Activated naive CD4-positive, alpha-beta T cell treated with anti-CD3 and anti-CD28 coated beads for 36 hours (primary cell): ENCODE measurements around the gene GNG7. TPM values are rescaled to one million over a fixed set of nuclear protein-coding genes. Genes with fewer than 3 reads are reported as not detected.
"Not testable (repeated sequence)": the region's sequence is repeated elsewhere in the genome, so short reads cannot be mapped to it uniquely, and the experiment has no call there.

ENCODE experiments used
- CTCF ChIA-PET: fragments of 350-600 bp; sonication (Branson Sonifier 250); formaldehyde crosslinking; loops from one replicate; lab custom pipeline; 2021; ENCODE audit warnings: antibody characterized with exemption; lab: Charles Lee
- DNase-seq: peaks from one replicate; pipeline ENCODE4 v3.0.0-alpha.2; 2020
- H3K27ac Mint-ChIP-seq: one replicate; pipeline ENCODE4 v1.8.0; 2021; ENCODE audit warnings: mild to moderate bottlenecking, mixed read lengths
- H3K27me3 Mint-ChIP-seq: one replicate; pipeline ENCODE4 v1.8.0; 2021; ENCODE audit warnings: low read depth, mixed read lengths
- H3K36me3 Mint-ChIP-seq: one replicate; pipeline ENCODE4 v1.8.0; 2021; ENCODE audit warnings: low read depth, mixed read lengths
- H3K4me1 Mint-ChIP-seq: one replicate; pipeline ENCODE4 v1.8.0; 2021; ENCODE audit warnings: low read depth, mixed read lengths
- H3K4me3 Mint-ChIP-seq: one replicate; pipeline ENCODE4 v1.8.0; 2021; ENCODE audit warnings: mild to moderate bottlenecking, moderate library complexity, mixed read lengths
- H3K9me3 Mint-ChIP-seq: one replicate; pipeline ENCODE4 v1.8.0; 2021; ENCODE audit warnings: mixed read lengths
- intact Hi-C: fragments of 100-400 bp; cut with micrococcal nuclease; formaldehyde crosslinking; loops from one replicate; pipeline ENCODE4 v1.15.1; 2023
- total RNA-seq, 2 experiments: library from RNA; stranded (reverse); gene quantifications; one replicate each; pipeline ENCODE4 v1.2.3, GENCODE V29; 2021

Gene GNG7
- total RNA-seq, 2 experiments from 2014 or later, result 0.74 to 1.1 TPM

DNA sequence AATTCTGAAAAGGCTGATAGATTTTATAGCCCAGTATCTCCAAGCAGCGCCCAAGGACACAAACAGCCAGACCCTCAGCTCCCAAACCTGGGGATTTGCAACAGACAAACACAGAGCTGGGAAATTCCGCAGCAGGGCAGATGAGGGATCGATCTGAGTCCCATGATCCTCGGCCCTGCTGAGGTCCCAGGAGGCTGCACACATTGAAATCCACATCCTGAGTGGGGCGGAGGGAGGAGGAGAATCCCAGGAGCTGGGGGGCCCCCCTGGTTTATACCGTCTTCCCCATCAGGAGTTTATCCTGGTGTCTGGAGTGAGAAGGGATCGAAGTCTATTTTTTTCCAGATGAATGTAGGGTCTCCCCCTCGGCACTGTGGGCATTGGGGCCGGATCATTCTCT, 49.3 kb downstream of the GNG7 start:
- intact Hi-C loops, result no loop called here
- Mint-ChIP-seq H3K27me3 (no peaks in the 10 kb centered on the region), H3K4me1 (no peaks in the 10 kb centered on the region), H3K36me3 (no peaks in the 10 kb centered on the region), H3K4me3 (no peak overlapping the region), H3K27ac (no peak overlapping the region), H3K9me3 (no peaks in the 10 kb centered on the region)
- no peak for DNase-seq
- CTCF ChIA-PET, result interaction anchor here (0.6 to 1.0 kb wide), 2 partner anchors 16 to 86 kb away, joined by 3 read pairs; no protein-coding TSS in a partner anchor

DNA sequence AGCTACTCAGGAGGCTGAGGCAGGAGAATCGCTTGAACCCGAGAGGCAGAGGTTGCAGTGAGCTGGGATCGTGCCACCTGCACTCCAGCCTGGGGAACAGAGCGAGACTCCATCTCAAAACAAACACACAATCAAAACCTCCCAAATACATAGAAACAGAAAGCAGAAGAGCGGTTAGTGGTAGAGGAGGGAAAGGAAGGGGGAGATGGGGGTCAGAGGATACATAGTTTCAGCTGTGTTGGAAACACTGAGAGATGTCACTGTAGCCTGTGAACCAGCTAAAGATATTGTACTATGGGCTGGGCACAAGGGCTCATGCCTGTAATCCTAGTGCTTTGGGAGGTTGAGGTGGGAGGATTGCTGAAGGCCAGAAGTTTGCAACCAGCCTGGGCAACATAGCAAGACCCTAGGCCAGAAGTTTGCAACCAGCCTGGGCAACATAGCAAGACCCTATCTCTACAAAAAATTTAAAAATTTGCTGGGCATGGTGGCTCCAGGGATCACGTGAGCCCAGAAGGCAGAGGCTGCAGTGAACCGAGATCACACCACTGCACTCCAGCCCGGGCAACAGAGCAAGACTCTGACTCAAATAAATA, 49.9 kb downstream of the GNG7 start:
- Mint-ChIP-seq H3K9me3 (no peaks in the 10 kb centered on the region), H3K4me3 (no peak overlapping the region), H3K4me1 (no peaks in the 10 kb centered on the region), H3K27me3 (no peaks in the 10 kb centered on the region), H3K27ac (no peak overlapping the region), H3K36me3 (no peaks in the 10 kb centered on the region)
- no peak for DNase-seq
- CTCF ChIA-PET, result interaction anchor here (0.5 to 1.0 kb wide), 2 partner anchors 16 to 53 kb away, joined by 3 read pairs; no protein-coding TSS in a partner anchor
- intact Hi-C loops, result no loop called here

DNA sequence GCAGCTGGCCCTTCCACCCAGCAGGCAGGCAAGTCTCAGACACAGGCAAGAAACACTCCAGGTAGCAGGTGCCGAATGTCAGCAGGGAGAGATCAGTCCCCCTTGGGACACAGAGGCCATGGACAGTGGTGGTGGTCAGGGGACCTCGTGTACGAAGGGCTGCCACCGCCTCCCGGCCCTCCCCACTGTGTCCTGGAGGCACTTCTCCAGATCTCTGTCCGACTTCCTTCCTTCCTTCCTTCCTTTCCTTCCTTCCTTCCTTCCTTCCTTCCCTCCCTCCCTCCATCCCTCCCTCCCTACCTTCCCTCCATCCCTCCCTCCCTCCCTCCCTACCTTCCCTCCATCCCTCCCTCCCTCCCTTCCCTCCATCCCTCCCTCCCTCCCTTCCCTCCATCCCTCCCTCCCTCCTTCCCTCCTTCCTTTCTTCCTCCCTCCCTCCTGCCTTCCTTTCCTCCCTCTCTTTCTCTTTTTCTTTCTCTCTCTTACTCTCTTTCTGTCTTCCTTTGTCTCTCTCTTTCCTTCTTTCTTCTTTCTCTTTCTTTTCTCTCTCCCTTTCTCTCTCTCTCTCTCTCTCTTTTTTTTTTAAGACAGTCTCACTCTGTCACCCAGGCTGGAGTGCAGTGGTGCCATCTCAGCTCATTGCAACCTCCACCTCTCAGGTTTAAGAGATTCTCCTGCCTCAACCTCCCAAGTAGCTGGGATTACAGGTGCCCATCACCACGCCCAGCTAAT, 51.3 kb downstream of the GNG7 start:
- H3K36me3 Mint-ChIP-seq, H3K9me3 Mint-ChIP-seq, H3K4me1 Mint-ChIP-seq, H3K27me3 Mint-ChIP-seq, H3K4me3 Mint-ChIP-seq, DNase-seq, H3K27ac Mint-ChIP-seq, intact Hi-C loops: not testable (repeated sequence)
- CTCF ChIA-PET, result interaction anchor here (0.9 kb wide), 1 partner anchor 98 kb away, joined by 4 read pairs; no protein-coding TSS in a partner anchor

DNA sequence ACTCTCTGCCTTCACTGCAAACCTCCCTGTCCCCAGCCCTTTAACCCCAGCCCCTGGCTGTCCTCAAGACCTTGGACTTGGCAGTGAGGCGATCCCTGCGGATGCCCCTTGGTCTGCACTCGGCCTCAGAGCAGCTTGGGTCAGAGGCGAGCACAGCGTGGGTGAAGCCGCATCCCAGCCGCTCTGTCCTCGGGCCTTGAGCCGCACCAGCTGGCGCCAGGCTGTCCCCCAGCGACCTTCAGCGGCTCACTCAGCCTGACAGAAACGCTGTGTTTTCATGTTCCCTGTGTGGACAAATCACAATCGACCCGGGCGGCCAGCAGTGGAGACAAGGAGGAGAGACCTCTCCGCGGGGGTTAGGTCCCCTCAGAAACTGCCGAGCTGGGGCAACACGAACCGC, 52.0 kb downstream of the GNG7 start:
- DNase-seq, result no peak
- CTCF ChIA-PET, result interaction anchor here (0.9 kb wide), 1 partner anchor 99 kb away, joined by 4 read pairs; no protein-coding TSS in a partner anchor
- no peak overlapping the region for H3K27ac Mint-ChIP-seq
- no peaks in the 10 kb centered on the region for H3K36me3 Mint-ChIP-seq
- no peaks in the 10 kb centered on the region for H3K27me3 Mint-ChIP-seq
- H3K4me1 Mint-ChIP-seq, result no peaks in the 10 kb centered on the region
- H3K4me3 Mint-ChIP-seq, result no peak overlapping the region
- no peaks in the 10 kb centered on the region for H3K9me3 Mint-ChIP-seq
- intact Hi-C loops, result no loop called here

DNA sequence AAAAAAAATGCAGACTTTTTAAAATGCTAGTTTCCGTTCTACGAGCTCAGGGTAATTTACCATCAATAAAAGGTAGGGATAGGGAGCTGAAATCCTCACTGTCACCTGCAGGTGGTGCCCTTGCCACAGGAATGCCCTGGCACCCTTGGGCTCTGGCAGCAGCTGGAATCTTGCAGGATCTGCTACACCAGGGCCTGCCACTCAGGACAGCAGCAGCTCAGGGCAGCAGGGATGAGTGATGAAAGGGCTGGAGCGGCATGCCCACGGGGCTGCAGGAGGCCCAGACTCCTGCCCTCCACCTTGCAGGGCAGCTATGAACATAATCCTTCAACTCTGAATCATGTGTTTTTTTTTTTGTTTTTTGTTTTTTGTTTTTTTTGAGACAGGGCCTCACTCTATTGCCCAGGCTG, 54.0 kb downstream of the GNG7 start:
- peak; percentile 84 for DNase-seq
- Mint-ChIP-seq H3K4me3 (no peak overlapping the region), H3K27ac (no peak overlapping the region), H3K36me3 (no peaks in the 10 kb centered on the region), H3K9me3 (no peaks in the 10 kb centered on the region), H3K4me1 (no peaks in the 10 kb centered on the region), H3K27me3 (no peaks in the 10 kb centered on the region)
- CTCF ChIA-PET, result interaction anchor here (0.6 to 3.2 kb wide), 47 partner anchors 9 to 355 kb away, joined by 3 to 69 read pairs (median 4); partner anchors contain the start of genes SGTA, SLC39A3 and ZNF556
- intact Hi-C loops, result loop anchor here (1.0 kb wide), 3 partner anchors 101 to 456 kb away; no protein-coding TSS in a partner anchor

DNA sequence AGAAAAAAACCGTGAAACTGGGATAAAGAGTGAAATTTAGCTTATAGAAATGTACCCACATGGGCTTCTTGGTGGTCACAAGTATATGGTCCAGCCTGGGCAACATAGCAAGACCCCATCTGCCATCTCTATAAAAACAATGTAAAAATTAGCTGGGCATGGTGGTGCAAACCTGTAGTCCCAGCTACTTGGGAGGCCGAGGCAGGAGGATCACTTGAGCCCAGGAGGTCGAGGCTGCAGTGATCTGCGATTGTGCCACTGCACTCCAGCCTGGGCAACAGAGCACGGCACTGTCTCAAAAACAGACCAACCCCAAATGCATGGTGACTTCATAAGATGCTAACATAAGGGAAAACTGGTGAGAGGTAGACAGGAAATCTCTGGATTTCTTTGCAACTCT, 54.4 kb downstream of the GNG7 start:
- CTCF ChIA-PET, result interaction anchor here (0.6 to 3.2 kb wide), 43 partner anchors 9 to 304 kb away, joined by 3 to 69 read pairs (median 4); partner anchors contain the start of genes SGTA, SLC39A3 and ZNF556

DNA sequence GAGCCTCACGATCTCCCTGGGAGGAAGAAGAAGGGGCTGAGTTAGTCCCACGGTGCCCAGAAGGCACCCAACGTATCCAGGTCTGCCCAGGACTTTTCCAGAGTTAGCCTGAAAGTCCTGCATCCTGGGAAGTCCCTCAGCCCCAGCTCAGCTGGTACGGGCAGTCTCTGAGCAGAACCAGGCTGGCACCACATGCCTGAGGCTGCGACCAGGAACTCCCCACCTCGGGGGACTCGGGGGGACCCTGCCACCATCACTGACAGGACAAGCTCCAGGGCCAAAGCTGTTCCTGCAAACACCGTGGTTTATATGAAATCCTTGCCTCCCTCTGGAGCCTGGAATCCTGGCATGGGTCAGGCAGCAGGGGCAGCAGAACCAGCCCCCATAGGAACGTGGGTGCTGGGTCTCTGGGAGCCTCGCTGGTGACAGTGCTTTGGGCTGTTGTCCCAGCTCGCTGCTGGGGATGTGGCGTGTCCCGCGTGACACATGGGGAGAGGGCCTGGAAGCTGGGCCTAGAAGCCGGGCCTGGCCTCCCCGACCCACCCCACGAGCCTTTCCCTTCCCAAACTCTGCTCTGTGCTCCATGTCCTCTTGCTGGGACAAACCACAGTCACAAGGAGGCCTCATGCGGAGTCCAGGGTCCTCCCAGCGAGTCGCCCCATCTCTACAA, 55.5 kb downstream of the GNG7 start:
- H3K27me3 Mint-ChIP-seq, result no peaks in the 10 kb centered on the region

More for the DNA sequence above, 54.4 kb downstream of the GNG7 start:
- H3K36me3 Mint-ChIP-seq, result no peaks in the 10 kb centered on the region
- no peaks in the 10 kb centered on the region for H3K4me1 Mint-ChIP-seq
- no peak overlapping the region for H3K27ac Mint-ChIP-seq
- no peak overlapping the region for H3K4me3 Mint-ChIP-seq
- no peaks in the 10 kb centered on the region for H3K27me3 Mint-ChIP-seq
- intact Hi-C loops, result loop anchor here (1.0 kb wide), 3 partner anchors 101 to 456 kb away; no protein-coding TSS in a partner anchor
- H3K9me3 Mint-ChIP-seq, result no peaks in the 10 kb centered on the region
- DNase-seq, result no peak

DNA sequence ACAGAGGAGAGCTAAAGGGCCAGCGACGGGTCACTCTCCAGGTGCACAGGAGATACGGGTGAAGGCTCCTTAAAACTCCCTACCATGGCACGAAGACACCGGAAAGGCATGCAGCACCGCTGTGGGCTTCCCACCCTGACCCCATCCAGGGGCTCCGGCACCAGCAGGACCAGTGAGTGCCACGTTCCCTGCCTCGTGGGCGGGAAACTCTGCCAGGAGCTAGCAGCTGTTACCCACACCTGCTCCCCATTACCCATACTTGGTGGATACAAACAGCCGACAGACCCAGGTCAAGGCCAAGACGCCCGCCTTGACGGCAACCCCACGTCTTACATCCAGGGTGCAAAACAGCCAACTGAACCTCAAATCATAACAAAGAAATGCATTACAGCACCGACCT, 56.7 kb downstream of the GNG7 start:
- H3K4me3 Mint-ChIP-seq, result no peak overlapping the region
- no peaks in the 10 kb centered on the region for H3K27me3 Mint-ChIP-seq
- no peaks in the 10 kb centered on the region for H3K36me3 Mint-ChIP-seq
- CTCF ChIA-PET, result no interaction called here
- no peak for DNase-seq
- H3K9me3 Mint-ChIP-seq, result no peaks in the 10 kb centered on the region
- intact Hi-C loops, result no loop called here
- H3K27ac Mint-ChIP-seq, result no peak overlapping the region
- H3K4me1 Mint-ChIP-seq, result no peaks in the 10 kb centered on the region

More for the DNA sequence above, 55.5 kb downstream of the GNG7 start:
- CTCF ChIA-PET, result interaction anchor here (0.6 to 3.2 kb wide), 4 partner anchors 26 to 278 kb away, joined by 3 to 69 read pairs (median 4); no protein-coding TSS in a partner anchor
- H3K4me1 Mint-ChIP-seq, result no peaks in the 10 kb centered on the region
- intact Hi-C loops, result no loop called here
- H3K9me3 Mint-ChIP-seq, result no peaks in the 10 kb centered on the region
- H3K36me3 Mint-ChIP-seq, result no peaks in the 10 kb centered on the region
- H3K27ac Mint-ChIP-seq, result no peak overlapping the region
- H3K4me3 Mint-ChIP-seq, result no peak overlapping the region
- no peak for DNase-seq

DNA sequence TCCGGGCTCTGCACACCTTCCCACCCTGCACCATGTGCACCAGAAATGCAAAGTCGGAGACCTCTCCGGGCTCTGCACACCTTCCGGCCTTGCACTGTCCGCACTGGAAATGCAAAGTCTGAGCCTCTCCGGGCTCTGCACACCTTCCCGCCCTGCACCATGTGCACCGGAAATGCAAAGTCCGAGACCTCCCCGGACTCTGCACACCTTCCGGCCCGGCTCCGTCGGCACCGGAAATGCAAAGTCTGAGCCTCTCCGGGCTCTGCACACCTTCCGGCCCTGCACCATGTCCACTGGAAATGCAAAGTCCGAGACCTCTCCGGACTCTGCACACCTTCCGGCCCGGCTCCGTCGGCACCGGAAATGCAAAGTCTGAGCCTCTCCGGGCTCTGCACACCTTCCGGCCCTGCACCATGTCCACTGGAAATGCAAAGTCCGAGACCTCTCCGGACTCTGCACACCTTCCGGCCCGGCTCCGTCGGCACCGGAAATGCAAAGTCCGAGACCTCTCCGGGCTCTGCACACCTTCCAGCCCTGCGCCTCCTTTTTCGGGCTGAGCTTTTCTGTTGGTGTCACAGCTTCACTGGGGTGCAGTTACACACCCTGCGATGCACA, 59.3 kb downstream of the GNG7 start:
- H3K36me3 Mint-ChIP-seq, intact Hi-C loops, H3K9me3 Mint-ChIP-seq, H3K27me3 Mint-ChIP-seq, CTCF ChIA-PET, H3K4me3 Mint-ChIP-seq, H3K27ac Mint-ChIP-seq, H3K4me1 Mint-ChIP-seq, DNase-seq: not testable (repeated sequence)

DNA sequence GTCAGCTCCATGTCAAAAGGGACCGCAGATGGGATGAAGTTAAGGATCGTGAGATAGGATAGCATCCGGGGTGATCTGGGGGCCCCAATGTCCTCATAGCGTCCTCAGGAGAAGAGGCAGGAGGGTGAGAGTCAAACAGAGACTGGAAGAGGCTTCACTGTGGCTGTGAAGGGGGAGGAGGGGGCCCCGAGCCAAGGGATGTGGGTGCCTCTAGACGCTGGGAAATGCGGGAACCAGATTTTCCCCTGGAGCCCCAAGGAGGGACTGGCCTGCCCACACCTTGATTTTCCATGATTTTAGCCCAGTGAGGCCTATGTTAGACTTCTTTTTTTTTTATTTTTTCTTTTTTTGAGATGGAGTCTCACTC, 61.2 kb downstream of the GNG7 start:
- H3K4me1 Mint-ChIP-seq, result peaks cover 11% of the 10 kb centered on the region
- DNase-seq, result no peak
- no peak overlapping the region for H3K27ac Mint-ChIP-seq
- H3K9me3 Mint-ChIP-seq, result no peaks in the 10 kb centered on the region
- H3K36me3 Mint-ChIP-seq, result no peaks in the 10 kb centered on the region
- peaks cover 4% of the 10 kb centered on the region for H3K27me3 Mint-ChIP-seq
- H3K4me3 Mint-ChIP-seq, result no peak overlapping the region
- intact Hi-C loops, result no loop called here
- CTCF ChIA-PET, result no interaction called here

DNA sequence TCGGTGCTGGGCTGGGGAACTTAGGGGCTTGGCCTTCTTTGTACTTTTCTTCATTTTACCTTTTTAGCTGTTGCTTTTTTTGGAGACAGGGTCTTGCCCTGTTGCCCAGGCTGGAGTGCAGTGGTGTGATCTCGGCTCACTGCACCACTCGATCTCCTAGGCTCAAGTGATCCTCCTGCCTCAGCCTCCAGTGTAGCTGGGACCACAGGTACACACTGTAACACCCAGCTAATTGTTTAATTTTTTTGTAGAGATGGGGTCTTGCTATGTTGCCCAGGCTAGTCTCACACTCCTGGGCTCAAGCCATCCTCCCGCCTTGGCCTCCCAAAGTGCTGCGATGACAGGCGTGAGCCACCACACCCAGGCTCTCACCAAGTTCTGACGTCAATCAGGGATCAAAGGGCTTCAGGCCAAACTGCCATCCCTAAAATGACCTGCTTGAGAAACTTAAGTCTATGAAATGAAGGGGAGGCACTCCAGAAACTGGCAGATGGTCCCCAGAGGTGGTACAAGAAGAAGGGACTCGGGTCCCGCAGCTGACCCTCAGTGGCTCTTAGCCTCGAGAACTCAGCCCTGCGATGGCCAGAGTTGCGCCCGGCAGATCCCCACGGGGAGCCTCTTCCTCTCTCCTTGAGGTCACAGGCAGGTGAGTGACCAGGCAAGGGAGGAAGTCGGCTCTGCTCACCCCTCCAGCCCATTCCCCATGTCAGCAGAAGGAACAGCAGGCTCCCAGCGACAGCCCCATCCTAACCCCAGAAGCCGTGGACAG, 61.7 kb downstream of the GNG7 start:
- Mint-ChIP-seq H3K4me3 (no peak overlapping the region), H3K36me3 (no peaks in the 10 kb centered on the region), H3K4me1 (peaks cover 11% of the 10 kb centered on the region), H3K27me3 (peaks cover 4% of the 10 kb centered on the region), H3K27ac (no peak overlapping the region), H3K9me3 (no peaks in the 10 kb centered on the region)
- CTCF ChIA-PET, result interaction anchor here (1.5 kb wide), 1 partner anchor 27 kb away, joined by 6 read pairs; no protein-coding TSS in a partner anchor
- DNase-seq, result no peak
- intact Hi-C loops, result no loop called here
